ENCODE results near the gene WDR54.
"Not testable (repeated sequence)": the region's sequence is repeated elsewhere in the genome, so short reads cannot be mapped to it uniquely, and the experiment has no call there.

WDR54 gene

GRCh38 chr2:74406035-74406434 is 15.5 kb upstream of the WDR54 start:
- no peak for DNase-seq (ENCODE audit: low read depth in 3 of 3, low spot score in 1 of 3)

- DNase-seq (ENCODE audit: low read depth in 3 of 3, low spot score in 1 of 3): no peak
Measured at GRCh38 chr2:74407682-74408081, 13.8 kb upstream of the WDR54 start.

GRCh38 chr2:74413001-74413698 is 8.4 kb upstream of the WDR54 start:
- no peak for DNase-seq (ENCODE audit: low read depth in 3 of 3, low spot score in 1 of 3)

- DNase-seq (ENCODE audit: low read depth in 3 of 3, low spot score in 1 of 3): no peak
Measured at GRCh38 chr2:74414441-74414840, 7.1 kb upstream of the WDR54 start.

GRCh38 chr2:74414881-74415761 is 6.4 kb upstream of the WDR54 start:
- no peak for DNase-seq (ENCODE audit: low read depth in 3 of 3, low spot score in 1 of 3)

- DNase-seq (ENCODE audit: low read depth in 3 of 3, low spot score in 1 of 3): no peak
Measured at GRCh38 chr2:74415762-74416395, 5.7 kb upstream of the WDR54 start.

GRCh38 chr2:74416778-74417177 is 4.8 kb upstream of the WDR54 start:
- DNase-seq (ENCODE audit: low read depth in 3 of 3, low spot score in 1 of 3): no peak

- DNase-seq (ENCODE audit: low read depth in 3 of 3, low spot score in 1 of 3): no peak
Measured at GRCh38 chr2:74417197-74417596, 4.3 kb upstream of the WDR54 start.

GRCh38 chr2:74417763-74418162 is 3.8 kb upstream of the WDR54 start:
- DNase-seq (ENCODE audit: low read depth in 3 of 3, low spot score in 1 of 3): no peak

GRCh38 chr2:74418312-74418711 is 3.2 kb upstream of the WDR54 start:
- no peak for DNase-seq (ENCODE audit: low read depth in 3 of 3, low spot score in 1 of 3)

GRCh38 chr2:74419345-74419744 is 2.2 kb upstream of the WDR54 start:
- DNase-seq (ENCODE audit: low read depth in 3 of 3, low spot score in 1 of 3): no peak

GRCh38 chr2:74420006-74420405 is 1.5 kb upstream of the WDR54 start:
- DNase-seq (ENCODE audit: low read depth in 3 of 3, low spot score in 1 of 3): no peak

GRCh38 chr2:74420443-74421103 is 957 bp upstream of the WDR54 start:
- not testable (repeated sequence) for DNase-seq (ENCODE audit: low read depth in 3 of 3, low spot score in 1 of 3)

GRCh38 chr2:74423231-74424095 is 1.9 kb downstream of the WDR54 start:
- no peak for DNase-seq (ENCODE audit: low read depth in 3 of 3, low spot score in 1 of 3)

GRCh38 chr2:74424139-74424992 is 2.8 kb downstream of the WDR54 start:
- DNase-seq (ENCODE audit: low read depth in 3 of 3, low spot score in 1 of 3): no peak

- no peak for DNase-seq (ENCODE audit: low read depth in 3 of 3, low spot score in 1 of 3)
Measured at GRCh38 chr2:74424995-74425406, 3.5 kb downstream of the WDR54 start.

GRCh38 chr2:74425523-74425922 is 4.0 kb downstream of the WDR54 start:
- no peak for DNase-seq (ENCODE audit: low read depth in 3 of 3, low spot score in 1 of 3)

GRCh38 chr2:74426181-74426758 is 4.7 kb downstream of the WDR54 start:
- DNase-seq (ENCODE audit: low read depth in 3 of 3, low spot score in 1 of 3): no peak

GRCh38 chr2:74427551-74427950 is 6.0 kb downstream of the WDR54 start:
- DNase-seq (ENCODE audit: low read depth in 3 of 3, low spot score in 1 of 3): no peak
